ENCODE results near the gene TCTN1.
"Not testable (repeated sequence)": the region's sequence is repeated elsewhere in the genome, so short reads cannot be mapped to it uniquely, and the experiment has no call there.

Gene TCTN1

DNA sequence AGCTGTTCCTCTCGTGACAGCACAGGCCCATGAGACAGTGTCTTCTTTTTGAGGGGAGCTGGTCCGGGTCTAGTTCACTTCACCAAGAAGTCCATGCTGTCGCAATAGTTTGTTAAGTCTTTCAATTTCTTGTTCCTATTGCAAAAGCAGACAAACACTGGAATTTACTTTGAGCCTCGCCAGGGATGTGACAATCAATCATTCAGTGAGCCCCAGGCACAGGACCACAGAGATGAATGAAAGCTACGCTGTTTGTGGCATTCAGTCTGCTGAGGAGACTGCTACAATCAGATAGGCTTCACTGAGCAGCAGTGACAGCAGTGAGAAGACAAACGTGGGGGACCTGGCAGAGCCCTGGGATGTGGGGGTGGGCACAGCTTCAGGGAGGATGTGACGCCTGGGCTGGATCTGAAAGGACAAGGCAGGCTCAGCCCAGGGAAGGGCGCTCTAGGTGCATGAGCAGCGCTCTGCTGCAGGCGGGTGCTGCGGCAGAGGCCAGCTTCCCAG, 35.5 kb downstream of the TCTN1 start:
- DNase-seq (ENCODE audit: extremely low spot score), result no peak
- TF ChIP-seq FOXK2 (IDR thresholded peaks at IDR 0.05) (no peak), ZNF384 (IDR thresholded peaks at IDR 0.05) (no peak), ARNT (IDR thresholded peaks at IDR 0.05) (no peak), SP1 (IDR thresholded peaks at IDR 0.05) (no peak), HDGF (IDR thresholded peaks at IDR 0.05; ENCODE audit: borderline replicate concordance) (no peak), CTBP1 (IDR thresholded peaks at IDR 0.05; ENCODE audit: borderline replicate concordance) (no peak), BHLHE40 (IDR thresholded peaks at IDR 0.05; ENCODE audit: borderline replicate concordance) (no peak)
- CTCF ChIA-PET, result no interaction called here
- POLR2A ChIA-PET, result no interaction called here

DNA sequence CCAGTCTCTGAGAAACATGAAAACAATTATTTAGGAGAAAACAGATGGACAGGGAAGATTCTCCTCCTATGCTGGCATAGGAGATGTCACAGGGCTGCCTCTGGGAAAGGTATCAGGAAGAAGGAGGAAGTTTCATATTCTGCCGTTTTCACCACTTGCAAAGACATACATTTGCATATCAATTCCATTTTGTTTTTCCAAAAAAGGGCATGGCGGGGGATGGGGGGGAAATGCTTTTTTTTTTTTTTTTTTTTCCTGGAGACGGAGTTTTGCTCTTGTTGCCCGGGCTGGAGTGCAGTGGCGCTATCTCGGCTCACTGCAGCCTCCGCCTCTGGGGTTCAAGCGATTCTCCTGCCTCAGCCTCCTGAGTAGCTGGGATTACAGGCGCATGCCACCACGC, 40.3 kb downstream of the TCTN1 start:
- CTCF ChIA-PET; POLR2A ChIA-PET; DNase-seq (ENCODE audit: extremely low spot score): not testable (repeated sequence)

DNA sequence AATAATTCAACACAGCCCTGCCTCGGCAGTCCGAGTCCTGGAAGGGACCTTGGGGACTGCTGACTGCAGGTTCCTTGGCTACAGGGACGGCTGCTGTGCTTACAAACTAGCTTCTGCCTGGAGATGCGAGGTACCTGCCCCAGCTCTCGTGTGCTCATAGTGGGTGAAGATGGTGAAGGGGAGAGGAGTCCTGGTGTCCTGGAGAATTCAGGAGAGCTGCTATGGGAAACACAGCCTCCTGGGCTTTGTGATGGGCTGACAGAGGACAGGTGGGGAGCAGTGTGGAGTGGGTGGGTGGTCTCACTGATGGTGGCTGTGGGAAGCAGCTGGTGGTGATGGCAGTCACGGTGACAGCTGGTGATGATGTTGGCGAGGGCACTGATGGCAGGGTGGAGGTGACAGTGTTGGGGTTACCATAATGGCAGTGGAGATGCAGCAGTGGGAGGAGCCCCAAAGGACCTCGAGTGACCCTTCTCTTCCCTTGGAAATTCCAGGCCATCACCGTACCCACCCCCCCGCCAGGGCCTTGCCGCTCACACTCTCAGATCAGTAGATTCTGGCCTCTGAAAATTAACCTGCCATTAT, 42.2 kb downstream of the TCTN1 start:
- ChIA-PET POLR2A (no interaction called here), CTCF (no interaction called here)
- DNase-seq (ENCODE audit: extremely low spot score), result no peak
- TF ChIP-seq HDGF (IDR thresholded peaks at IDR 0.05; ENCODE audit: borderline replicate concordance), result no peak
- no peak for TF ChIP-seq ARNT (IDR thresholded peaks at IDR 0.05)
- no peak for TF ChIP-seq ZNF384 (IDR thresholded peaks at IDR 0.05)
- no peak for TF ChIP-seq SUZ12 (IDR thresholded peaks at IDR 0.05)
- no peak for TF ChIP-seq ELF4 (IDR thresholded peaks at IDR 0.05)
- TF ChIP-seq NFRKB (IDR thresholded peaks at IDR 0.05), result no peak
- no peak for TF ChIP-seq SP1 (IDR thresholded peaks at IDR 0.05)
- TF ChIP-seq, protein P1, sequence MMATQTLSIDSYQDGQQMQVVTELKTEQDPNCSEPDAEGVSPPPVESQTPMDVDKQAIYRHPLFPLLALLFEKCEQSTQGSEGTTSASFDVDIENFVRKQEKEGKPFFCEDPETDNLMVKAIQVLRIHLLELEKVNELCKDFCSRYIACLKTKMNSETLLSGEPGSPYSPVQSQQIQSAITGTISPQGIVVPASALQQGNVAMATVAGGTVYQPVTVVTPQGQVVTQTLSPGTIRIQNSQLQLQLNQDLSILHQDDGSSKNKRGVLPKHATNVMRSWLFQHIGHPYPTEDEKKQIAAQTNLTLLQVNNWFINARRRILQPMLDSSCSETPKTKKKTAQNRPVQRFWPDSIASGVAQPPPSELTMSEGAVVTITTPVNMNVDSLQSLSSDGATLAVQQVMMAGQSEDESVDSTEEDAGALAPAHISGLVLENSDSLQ (IDR thresholded peaks at IDR 0.05), result no peak
- no peak for TF ChIP-seq CTBP1 (IDR thresholded peaks at IDR 0.05; ENCODE audit: borderline replicate concordance)
- TF ChIP-seq FOXM1 (IDR thresholded peaks at IDR 0.05; ENCODE audit: borderline replicate concordance), result no peak
- TF ChIP-seq FOXA1 (IDR thresholded peaks at IDR 0.05), result no peak
- TF ChIP-seq BHLHE40 (IDR thresholded peaks at IDR 0.05; ENCODE audit: borderline replicate concordance), result no peak
- no peak for TF ChIP-seq FOXK2 (IDR thresholded peaks at IDR 0.05)
- no peak for TF ChIP-seq LEF1 (IDR thresholded peaks at IDR 0.05; ENCODE audit: borderline replicate concordance)
- TF ChIP-seq TARDBP (IDR thresholded peaks at IDR 0.05), result no peak

DNA sequence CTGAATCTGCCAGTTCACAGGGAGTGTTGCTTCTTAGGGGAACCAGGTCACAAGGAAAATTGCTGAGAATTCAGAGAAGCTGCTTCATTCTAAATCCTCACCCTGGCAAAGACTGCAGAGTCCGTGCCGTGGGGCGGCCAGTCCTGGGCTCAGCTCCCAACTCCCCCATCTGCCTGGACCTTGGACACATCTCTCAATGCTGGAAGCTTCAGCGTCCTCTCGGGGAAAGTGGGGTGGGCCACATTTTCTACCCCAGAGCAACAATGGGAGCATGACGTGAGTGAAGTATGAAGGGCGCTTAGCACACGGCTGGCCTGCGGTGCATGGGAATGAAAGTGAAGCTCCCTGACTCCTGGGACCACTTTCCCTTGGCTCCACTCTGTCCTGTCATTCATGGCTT, 43.8 kb downstream of the TCTN1 start:
- no peak for TF ChIP-seq BHLHE40 (IDR thresholded peaks at IDR 0.05; ENCODE audit: borderline replicate concordance)
- no peak for TF ChIP-seq LEF1 (IDR thresholded peaks at IDR 0.05; ENCODE audit: borderline replicate concordance)
- TF ChIP-seq, protein P1 (IDR thresholded peaks at IDR 0.05), result no peak
- no peak for TF ChIP-seq L3MBTL2 (conservative IDR thresholded peaks at IDR 0.05)
- no peak for TF ChIP-seq ELF4 (IDR thresholded peaks at IDR 0.05)
- CTCF ChIA-PET, result no interaction called here
- no peak for DNase-seq (ENCODE audit: extremely low spot score)
- POLR2A ChIA-PET, result no interaction called here

DNA sequence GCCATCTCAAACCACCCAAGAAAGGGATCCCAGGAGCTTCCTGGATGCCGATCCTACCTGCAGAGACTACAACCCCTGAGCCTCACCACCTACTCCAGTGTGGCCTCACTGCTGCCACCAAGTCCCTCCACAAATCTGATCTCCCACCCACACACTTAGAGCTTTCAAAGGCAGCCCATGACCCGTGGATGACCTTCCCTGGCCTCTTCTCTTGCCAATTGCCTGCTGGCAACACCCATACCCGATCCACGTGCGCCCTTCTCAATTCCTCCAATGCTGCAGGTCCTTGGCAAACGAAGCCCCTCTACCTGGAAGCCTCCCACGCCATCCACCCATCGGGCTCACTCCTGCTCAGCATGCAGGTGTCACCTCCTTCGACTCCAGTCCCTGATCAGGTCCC, 44.3 kb downstream of the TCTN1 start:
- no peak for TF ChIP-seq FOXK2 (IDR thresholded peaks at IDR 0.05)
- TF ChIP-seq TARDBP (IDR thresholded peaks at IDR 0.05), result no peak
- no peak for TF ChIP-seq ARNT (IDR thresholded peaks at IDR 0.05)
- TF ChIP-seq SP1 (IDR thresholded peaks at IDR 0.05), result no peak
- TF ChIP-seq BHLHE40 (IDR thresholded peaks at IDR 0.05; ENCODE audit: borderline replicate concordance), result no peak
- TF ChIP-seq CTBP1 (IDR thresholded peaks at IDR 0.05; ENCODE audit: borderline replicate concordance), result no peak
- ChIA-PET POLR2A (no interaction called here), CTCF (no interaction called here)
- DNase-seq (ENCODE audit: extremely low spot score), result no peak

DNA sequence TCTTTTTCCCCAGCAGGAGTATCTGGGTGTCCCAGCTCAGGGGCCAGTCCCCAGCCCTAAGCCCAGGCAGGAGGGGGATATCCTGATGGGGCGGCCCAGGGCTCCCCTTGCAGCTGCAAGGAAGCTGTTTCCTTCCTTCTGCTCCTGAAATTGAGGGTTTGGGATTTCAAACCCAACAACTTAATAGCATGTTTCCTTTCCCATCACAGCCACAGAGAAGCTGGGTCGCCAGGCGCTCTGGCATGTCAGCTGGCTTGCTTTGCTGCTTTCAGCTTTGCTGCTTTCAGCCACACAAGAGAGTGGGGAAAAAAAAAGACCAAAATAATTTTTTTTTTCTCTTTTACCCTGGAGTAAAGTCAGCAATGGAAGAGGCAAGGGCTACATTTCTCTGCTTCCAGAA, 44.9 kb downstream of the TCTN1 start:
- ChIA-PET CTCF (no interaction called here), POLR2A (no interaction called here)
- no peak for DNase-seq (ENCODE audit: extremely low spot score)
- TF ChIP-seq CTBP1 (IDR thresholded peaks at IDR 0.05; ENCODE audit: borderline replicate concordance) (no peak), FOXM1 (IDR thresholded peaks at IDR 0.05; ENCODE audit: borderline replicate concordance) (no peak), ARNT (IDR thresholded peaks at IDR 0.05) (no peak), FOXK2 (IDR thresholded peaks at IDR 0.05) (no peak), ZNF384 (IDR thresholded peaks at IDR 0.05) (no peak), L3MBTL2 (conservative IDR thresholded peaks at IDR 0.05) (no peak), SP1 (IDR thresholded peaks at IDR 0.05) (no peak), BHLHE40 (IDR thresholded peaks at IDR 0.05; ENCODE audit: borderline replicate concordance) (no peak)

DNA sequence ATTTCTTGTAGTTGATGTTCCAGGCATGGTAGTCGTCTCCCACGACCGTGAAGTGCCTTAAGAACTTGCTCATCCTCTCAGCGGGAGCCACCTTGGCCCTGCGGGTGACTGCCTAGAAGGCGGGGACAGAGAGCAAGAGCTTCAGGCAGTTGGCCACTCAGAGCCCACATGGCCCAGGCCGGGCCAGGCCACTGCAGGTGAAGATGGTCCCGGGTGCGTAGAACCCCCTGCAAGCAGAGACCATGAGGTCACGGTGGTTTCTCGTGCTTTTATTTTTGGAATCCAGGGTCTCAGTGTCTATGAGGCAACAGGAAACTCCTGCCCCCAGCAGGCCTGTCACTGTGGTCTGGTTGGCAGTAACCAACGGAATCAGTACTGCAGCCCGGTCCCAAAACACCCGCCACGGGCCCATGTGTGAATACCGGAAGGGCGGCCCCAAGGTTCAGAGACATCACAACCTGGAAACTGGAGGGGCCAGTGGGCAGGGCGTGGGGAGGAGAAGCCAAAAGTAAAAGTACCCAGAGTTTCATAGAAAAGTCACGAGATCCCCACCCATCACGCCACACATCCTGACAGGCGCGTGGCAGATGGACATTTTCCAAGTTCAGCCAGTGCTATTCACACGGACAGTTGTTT, 47.5 kb downstream of the TCTN1 start:
- POLR2A ChIA-PET, result no interaction called here
- TF ChIP-seq TARDBP (IDR thresholded peaks at IDR 0.05), result no peak
- no peak for TF ChIP-seq FOXK2 (IDR thresholded peaks at IDR 0.05)
- TF ChIP-seq NFRKB (IDR thresholded peaks at IDR 0.05), result no peak
- TF ChIP-seq FOXM1 (IDR thresholded peaks at IDR 0.05; ENCODE audit: borderline replicate concordance), result no peak
- TF ChIP-seq HDGF (IDR thresholded peaks at IDR 0.05; ENCODE audit: borderline replicate concordance), result no peak
- TF ChIP-seq ZNF384 (IDR thresholded peaks at IDR 0.05), result no peak
- TF ChIP-seq, protein P1 (IDR thresholded peaks at IDR 0.05), result no peak
- TF ChIP-seq ELF4 (IDR thresholded peaks at IDR 0.05), result no peak
- TF ChIP-seq CTBP1 (IDR thresholded peaks at IDR 0.05; ENCODE audit: borderline replicate concordance), result no peak
- no peak for TF ChIP-seq ARNT (IDR thresholded peaks at IDR 0.05)
- TF ChIP-seq SUZ12 (IDR thresholded peaks at IDR 0.05), result no peak
- no peak for TF ChIP-seq SP1 (IDR thresholded peaks at IDR 0.05)
- TF ChIP-seq FOXA1 (IDR thresholded peaks at IDR 0.05), result no peak
- no peak for TF ChIP-seq BHLHE40 (IDR thresholded peaks at IDR 0.05; ENCODE audit: borderline replicate concordance)
- TF ChIP-seq LEF1 (IDR thresholded peaks at IDR 0.05; ENCODE audit: borderline replicate concordance), result no peak
- TF ChIP-seq L3MBTL2 (conservative IDR thresholded peaks at IDR 0.05), result no peak
- CTCF ChIA-PET, result no interaction called here
- DNase-seq (ENCODE audit: extremely low spot score), result no peak
